ENCODE results near the gene MICAL3.

GRCh38 chr22:17772249-17772957 is 252.0 kb downstream of the MICAL3 start:
- TF ChIP-seq CTCF (IDR thresholded peaks at IDR 0.05; ENCODE audit: insufficient read depth, low read length) (no peak), POLR2AphosphoS5 (IDR thresholded peaks at IDR 0.05; ENCODE audit: low read depth) (no peak), REST (IDR thresholded peaks at IDR 0.05; ENCODE audit: insufficient replicate concordance, low read depth) (no peak), GABPA (IDR thresholded peaks at IDR 0.05; ENCODE audit: low read depth) (no peak), SPI1 (IDR thresholded peaks at IDR 0.05; ENCODE audit: borderline replicate concordance, low read depth) (no peak)
